GM18508 (cell line): Measurements from ENCODE around the gene CEP20.
"Not testable (repeated sequence)": the region's sequence is repeated elsewhere in the genome, so short reads cannot be mapped to it uniquely, and the experiment has no call there.

ENCODE experiments used
- ATAC-seq: cut with Tn5 transposase; IDR thresholded peaks from one replicate; pipeline ENCODE4 v1.9.1; 2021; ENCODE audit warnings: moderate number of reproducible peaks; ENCODE audit not compliant: insufficient read depth, unreplicated experiment

Gene CEP20

GRCh38 chr16:15888072-15888976 lies at the start of gene CEP20:
Gene CEP20, minus strand, starts transcription at chr16:15888603. Its CDS starts 18 bp downstream, at chr16:15888585.
- peak; percentile 89 for ATAC-seq

- ATAC-seq = not testable (repeated sequence)
Measured at GRCh38 chr16:15936809-15937208, 48.4 kb upstream of the CEP20 start.

- ATAC-seq = no peak
Measured at GRCh38 chr16:15934991-15935390, 46.6 kb upstream of the CEP20 start.

- no peak for ATAC-seq
Measured at GRCh38 chr16:15933781-15934180, 45.4 kb upstream of the CEP20 start.

- ATAC-seq = no peak
Measured at GRCh38 chr16:15932939-15933338, 44.5 kb upstream of the CEP20 start.

- no peak for ATAC-seq
Measured at GRCh38 chr16:15928261-15929104, 40.1 kb upstream of the CEP20 start.

- ATAC-seq = no peak
Measured at GRCh38 chr16:15925631-15926030, 37.2 kb upstream of the CEP20 start.

GRCh38 chr16:15924996-15925395 lies 36.6 kb upstream of the CEP20 start:
- no peak for ATAC-seq

GRCh38 chr16:15919331-15919730 lies 30.9 kb upstream of the CEP20 start:
- ATAC-seq = no peak

- not testable (repeated sequence) for ATAC-seq
Measured at GRCh38 chr16:15918314-15918713, 29.9 kb upstream of the CEP20 start.

GRCh38 chr16:15916323-15916722 lies 27.9 kb upstream of the CEP20 start:
- no peak for ATAC-seq

GRCh38 chr16:15915555-15916081 lies 27.2 kb upstream of the CEP20 start:
- no peak for ATAC-seq

GRCh38 chr16:15913046-15913698 lies 24.8 kb upstream of the CEP20 start:
- ATAC-seq = no peak

- no peak for ATAC-seq
Measured at GRCh38 chr16:15911198-15911597, 22.8 kb upstream of the CEP20 start.

GRCh38 chr16:15907863-15908478 lies 19.6 kb upstream of the CEP20 start:
- peak; percentile 93 for ATAC-seq

GRCh38 chr16:15906439-15906838 lies 18.0 kb upstream of the CEP20 start:
- no peak for ATAC-seq

- no peak for ATAC-seq
Measured at GRCh38 chr16:15903960-15904359, 15.6 kb upstream of the CEP20 start.

GRCh38 chr16:15900901-15901500 lies 12.6 kb upstream of the CEP20 start:
- no peak for ATAC-seq

GRCh38 chr16:15900357-15900756 lies 12.0 kb upstream of the CEP20 start:
- ATAC-seq = no peak
